SK-N-SH treated with all-trans-retinoic acid at 6 μM for 48 hours (cell line): ENCODE results near the gene SLC25A2.

Source experiments
- ARNTL ChIP-seq: fragments of 450-650 bp; formaldehyde crosslinking; IDR thresholded peaks from 2 replicates; pipeline ENCODE4 v1.5.0; 2020; ENCODE audit warnings: low read depth, mild to moderate bottlenecking, moderate library complexity, borderline replicate concordance
- BACH2 ChIP-seq: fragments of 250-450 bp; sonication (Bioruptor Pico); IDR thresholded peaks from 2 replicates; pipeline ENCODE4 v1.9.0; 2021; ENCODE audit warnings: mild to moderate bottlenecking, borderline replicate concordance
- ESRRG ChIP-seq: fragments of 250-450 bp; sonication (Bioruptor Pico); IDR thresholded peaks from 2 replicates; pipeline ENCODE4 v1.6.1; 2021; ENCODE audit warnings: mild to moderate bottlenecking
- OSR1 ChIP-seq: fragments of 250-450 bp; sonication (Bioruptor Pico); IDR thresholded peaks from 2 replicates; pipeline ENCODE4 v1.8.0; 2022; ENCODE audit warnings: moderate library complexity, mild to moderate bottlenecking, inconsistent platforms
- TOX ChIP-seq: fragments of 250-450 bp; sonication (Bioruptor Pico); IDR thresholded peaks from 2 replicates; pipeline ENCODE4 v1.8.0; 2021; ENCODE audit warnings: mild to moderate bottlenecking, moderate library complexity, borderline replicate concordance
- ZC3H10 ChIP-seq: fragments of 250-450 bp; sonication (Bioruptor Pico); IDR thresholded peaks from 2 replicates; pipeline ENCODE4 v1.5.1; 2021; ENCODE audit warnings: mild to moderate bottlenecking, moderate library complexity
- ZFP30 ChIP-seq: fragments of 450-650 bp; formaldehyde crosslinking; IDR thresholded peaks from 2 replicates; pipeline ENCODE4 v1.5.0; 2022; ENCODE audit warnings: mild to moderate bottlenecking, moderate library complexity
- ZNF565 ChIP-seq: fragments of 450-650 bp; formaldehyde crosslinking; conservative IDR thresholded peaks from 2 replicates; pipeline ENCODE4 v1.5.0; 2020; ENCODE audit warnings: low read depth, mild to moderate bottlenecking, moderate library complexity
- TF ChIP-seq, protein P1 (sequence below): fragments of 250-450 bp; sonication (Bioruptor Pico); IDR thresholded peaks from 2 replicates; pipeline ENCODE4 v1.8.0; 2020; ENCODE audit warnings: mild to moderate bottlenecking, moderate library complexity, borderline replicate concordance
- TF ChIP-seq, protein P2 (sequence below): fragments of 250-450 bp; sonication (Bioruptor Pico); IDR thresholded peaks from 2 replicates; pipeline ENCODE4 v1.5.0; 2020; ENCODE audit warnings: mild to moderate bottlenecking, moderate library complexity
- TF ChIP-seq, protein P3 (sequence below): fragments of 250-450 bp; sonication (Bioruptor Pico); IDR thresholded peaks from 2 replicates; pipeline ENCODE4 v1.5.1; 2020; ENCODE audit warnings: low read depth, mild to moderate bottlenecking, moderate library complexity

DNA sequence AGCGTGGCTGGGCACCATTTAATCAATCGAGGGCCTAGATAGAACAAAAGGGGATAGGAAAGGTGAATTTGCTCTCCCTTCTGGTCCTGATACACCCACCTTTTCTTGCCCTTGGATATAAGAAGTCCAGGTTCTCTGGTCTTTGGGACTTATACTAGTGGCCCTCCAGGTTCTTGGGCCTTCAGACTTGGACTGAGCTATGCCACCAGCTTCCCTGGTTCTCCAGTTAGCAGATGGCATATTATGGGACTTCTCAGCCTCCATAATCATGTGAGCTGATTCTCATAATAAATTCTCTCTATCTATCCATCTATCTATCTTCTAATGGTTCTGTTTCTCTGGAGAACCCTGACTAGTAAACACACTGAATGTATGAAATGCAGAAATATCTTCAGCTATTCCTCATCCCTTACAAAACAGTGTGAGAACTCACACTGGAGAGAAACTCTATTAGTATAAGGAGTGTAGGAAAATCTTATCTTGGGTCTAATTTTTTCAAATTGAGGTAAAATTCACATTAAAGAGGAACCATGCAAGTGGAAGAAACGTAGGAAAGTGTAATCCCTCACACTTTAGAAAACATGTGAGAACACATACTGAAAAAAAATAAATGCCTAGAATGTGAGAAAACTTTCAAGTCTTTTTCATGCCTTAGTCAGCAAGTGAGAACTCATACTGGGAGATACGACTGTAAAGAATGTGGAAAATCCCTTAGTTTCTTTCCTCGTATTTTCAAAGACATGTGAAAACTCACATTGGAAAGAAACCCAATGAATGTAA lies 43.2 kb downstream of the SLC25A2 start:
- TF ChIP-seq ZC3H10 (CRISPR knock-in tag) (no peak), ZFP30 (CRISPR knock-in tag) (no peak), ZNF565 (CRISPR knock-in tag) (no peak), ESRRG (CRISPR knock-in tag) (no peak), BACH2 (CRISPR knock-in tag) (no peak), TOX (CRISPR knock-in tag) (no peak), ARNTL (CRISPR knock-in tag) (no peak), OSR1 (CRISPR knock-in tag) (no peak)
- TF ChIP-seq, protein P1, sequence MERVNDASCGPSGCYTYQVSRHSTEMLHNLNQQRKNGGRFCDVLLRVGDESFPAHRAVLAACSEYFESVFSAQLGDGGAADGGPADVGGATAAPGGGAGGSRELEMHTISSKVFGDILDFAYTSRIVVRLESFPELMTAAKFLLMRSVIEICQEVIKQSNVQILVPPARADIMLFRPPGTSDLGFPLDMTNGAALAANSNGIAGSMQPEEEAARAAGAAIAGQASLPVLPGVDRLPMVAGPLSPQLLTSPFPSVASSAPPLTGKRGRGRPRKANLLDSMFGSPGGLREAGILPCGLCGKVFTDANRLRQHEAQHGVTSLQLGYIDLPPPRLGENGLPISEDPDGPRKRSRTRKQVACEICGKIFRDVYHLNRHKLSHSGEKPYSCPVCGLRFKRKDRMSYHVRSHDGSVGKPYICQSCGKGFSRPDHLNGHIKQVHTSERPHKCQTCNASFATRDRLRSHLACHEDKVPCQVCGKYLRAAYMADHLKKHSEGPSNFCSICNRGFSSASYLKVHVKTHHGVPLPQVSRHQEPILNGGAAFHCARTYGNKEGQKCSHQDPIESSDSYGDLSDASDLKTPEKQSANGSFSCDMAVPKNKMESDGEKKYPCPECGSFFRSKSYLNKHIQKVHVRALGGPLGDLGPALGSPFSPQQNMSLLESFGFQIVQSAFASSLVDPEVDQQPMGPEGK (CRISPR knock-in tag), result no peak
- TF ChIP-seq, protein P2, sequence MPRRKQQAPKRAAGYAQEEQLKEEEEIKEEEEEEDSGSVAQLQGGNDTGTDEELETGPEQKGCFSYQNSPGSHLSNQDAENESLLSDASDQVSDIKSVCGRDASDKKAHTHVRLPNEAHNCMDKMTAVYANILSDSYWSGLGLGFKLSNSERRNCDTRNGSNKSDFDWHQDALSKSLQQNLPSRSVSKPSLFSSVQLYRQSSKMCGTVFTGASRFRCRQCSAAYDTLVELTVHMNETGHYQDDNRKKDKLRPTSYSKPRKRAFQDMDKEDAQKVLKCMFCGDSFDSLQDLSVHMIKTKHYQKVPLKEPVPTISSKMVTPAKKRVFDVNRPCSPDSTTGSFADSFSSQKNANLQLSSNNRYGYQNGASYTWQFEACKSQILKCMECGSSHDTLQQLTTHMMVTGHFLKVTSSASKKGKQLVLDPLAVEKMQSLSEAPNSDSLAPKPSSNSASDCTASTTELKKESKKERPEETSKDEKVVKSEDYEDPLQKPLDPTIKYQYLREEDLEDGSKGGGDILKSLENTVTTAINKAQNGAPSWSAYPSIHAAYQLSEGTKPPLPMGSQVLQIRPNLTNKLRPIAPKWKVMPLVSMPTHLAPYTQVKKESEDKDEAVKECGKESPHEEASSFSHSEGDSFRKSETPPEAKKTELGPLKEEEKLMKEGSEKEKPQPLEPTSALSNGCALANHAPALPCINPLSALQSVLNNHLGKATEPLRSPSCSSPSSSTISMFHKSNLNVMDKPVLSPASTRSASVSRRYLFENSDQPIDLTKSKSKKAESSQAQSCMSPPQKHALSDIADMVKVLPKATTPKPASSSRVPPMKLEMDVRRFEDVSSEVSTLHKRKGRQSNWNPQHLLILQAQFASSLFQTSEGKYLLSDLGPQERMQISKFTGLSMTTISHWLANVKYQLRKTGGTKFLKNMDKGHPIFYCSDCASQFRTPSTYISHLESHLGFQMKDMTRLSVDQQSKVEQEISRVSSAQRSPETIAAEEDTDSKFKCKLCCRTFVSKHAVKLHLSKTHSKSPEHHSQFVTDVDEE (CRISPR knock-in tag), result no peak
- TF ChIP-seq, protein P3, sequence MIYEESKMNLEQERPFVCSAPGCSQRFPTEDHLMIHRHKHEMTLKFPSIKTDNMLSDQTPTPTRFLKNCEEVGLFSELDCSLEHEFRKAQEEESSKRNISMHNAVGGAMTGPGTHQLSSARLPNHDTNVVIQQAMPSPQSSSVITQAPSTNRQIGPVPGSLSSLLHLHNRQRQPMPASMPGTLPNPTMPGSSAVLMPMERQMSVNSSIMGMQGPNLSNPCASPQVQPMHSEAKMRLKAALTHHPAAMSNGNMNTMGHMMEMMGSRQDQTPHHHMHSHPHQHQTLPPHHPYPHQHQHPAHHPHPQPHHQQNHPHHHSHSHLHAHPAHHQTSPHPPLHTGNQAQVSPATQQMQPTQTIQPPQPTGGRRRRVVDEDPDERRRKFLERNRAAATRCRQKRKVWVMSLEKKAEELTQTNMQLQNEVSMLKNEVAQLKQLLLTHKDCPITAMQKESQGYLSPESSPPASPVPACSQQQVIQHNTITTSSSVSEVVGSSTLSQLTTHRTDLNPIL (CRISPR knock-in tag), result no peak
